Astrocyte (in vitro differentiated cells and primary cell): ENCODE results near the gene ERCC3.

Experiments
- EZH2 ChIP-seq: IDR thresholded peaks from 2 replicates; pipeline ENCODE4 v1.6.1; 2012; ENCODE audit warnings: mild to moderate bottlenecking, low read length, inconsistent platforms; ENCODE audit not compliant: insufficient read depth
- TF ChIP-seq, protein P1 (sequence below): IDR thresholded peaks from 2 replicates; pipeline ENCODE4 v1.5.1; 2011; ENCODE audit warnings: low read depth, mild to moderate bottlenecking, inconsistent platforms, low read length, moderate library complexity; ENCODE audit not compliant: insufficient read depth

- TF ChIP-seq, protein P1, sequence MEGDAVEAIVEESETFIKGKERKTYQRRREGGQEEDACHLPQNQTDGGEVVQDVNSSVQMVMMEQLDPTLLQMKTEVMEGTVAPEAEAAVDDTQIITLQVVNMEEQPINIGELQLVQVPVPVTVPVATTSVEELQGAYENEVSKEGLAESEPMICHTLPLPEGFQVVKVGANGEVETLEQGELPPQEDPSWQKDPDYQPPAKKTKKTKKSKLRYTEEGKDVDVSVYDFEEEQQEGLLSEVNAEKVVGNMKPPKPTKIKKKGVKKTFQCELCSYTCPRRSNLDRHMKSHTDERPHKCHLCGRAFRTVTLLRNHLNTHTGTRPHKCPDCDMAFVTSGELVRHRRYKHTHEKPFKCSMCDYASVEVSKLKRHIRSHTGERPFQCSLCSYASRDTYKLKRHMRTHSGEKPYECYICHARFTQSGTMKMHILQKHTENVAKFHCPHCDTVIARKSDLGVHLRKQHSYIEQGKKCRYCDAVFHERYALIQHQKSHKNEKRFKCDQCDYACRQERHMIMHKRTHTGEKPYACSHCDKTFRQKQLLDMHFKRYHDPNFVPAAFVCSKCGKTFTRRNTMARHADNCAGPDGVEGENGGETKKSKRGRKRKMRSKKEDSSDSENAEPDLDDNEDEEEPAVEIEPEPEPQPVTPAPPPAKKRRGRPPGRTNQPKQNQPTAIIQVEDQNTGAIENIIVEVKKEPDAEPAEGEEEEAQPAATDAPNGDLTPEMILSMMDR, result no peak
- TF ChIP-seq EZH2, result no peak
Measured at GRCh38 chr2:127277028-127277427, 16.9 kb downstream of the ERCC3 start.
